Pancreas (tissue), 10 donors: ENCODE data around the gene MOB3B. TPM values are rescaled to one million over a fixed set of nuclear protein-coding genes. Genes with fewer than 3 reads are reported as not detected.

Experiments
- ATAC-seq, 4 donors: fragments of 200-7000 bp; cut with Tn5 transposase; one replicate each; pipeline versions ENCODE4 v1.8.0 to v1.9.1; 2020; ENCODE audit warnings: mild to moderate bottlenecking in 4 of 4, moderate library complexity in 4 of 4
- DNase-seq, 6 donors: peaks; one replicate each; pipeline ENCODE4 v3.0.0-alpha.2; 2020
- FAIRE-seq: peaks from 2 replicates; lab custom pipeline; 2012; peaks lifted over from hg19 to GRCh38; lab: Jason Lieb, UNC
- H3K27ac ChIP-seq, 4 donors: fragments of 200-600 bp; sonication (generic); 1 replicate in 3 of 4; 2 replicates in 1 of 4; pipeline versions ENCODE4 v1.5.0 to v1.8.0; 2020
- H3K27me3 ChIP-seq, 4 donors: fragments of 200-600 bp; one replicate each; pipeline ENCODE4 v1.8.0; 2021
- H3K36me3 ChIP-seq, 3 donors: fragments of 200-600 bp; sonication (generic) in 1 of 3; one replicate each; pipeline versions ENCODE4 v1.5.0 to v1.8.0; 2020 to 2021
- H3K4me1 ChIP-seq, 3 donors: fragments of 200-600 bp; one replicate each; pipeline ENCODE4 v1.8.0; 2021
- H3K4me3 ChIP-seq, 4 donors: fragments of 200-600 bp; sonication (generic) in 2 of 4; one replicate each; pipeline versions ENCODE4 v1.5.0 to v1.8.0; 2020 to 2021
- H3K9me3 ChIP-seq, 4 donors: fragments of 200-600 bp; one replicate each; pipeline ENCODE4 v1.8.0; 2021
- CTCF ChIP-seq, 4 donors: fragments of 200-600 bp; sonication (generic) in 3 of 4; IDR thresholded peaks; one replicate each; pipeline versions ENCODE4 v1.5.0 to v1.8.0; 2021; ENCODE audit warnings: antibody characterized with exemption in 4 of 4
- WGBS, 2 donors: extraction: QIAGEN DNeasy Blood & Tissue Kit; methylation state at CpG; one replicate each; pipeline ENCODE4 v1.1.7; 2013; 5-methylcytosine and 5-hydroxymethylcytosine counted together
- intact Hi-C, 3 donors: fragments of 100-400 bp; cut with DNase I; formaldehyde crosslinking; loops; one replicate each; pipeline versions ENCODE4 v1.11.1 to v1.14.2; 2022
- polyA plus RNA-seq, 2 donors: library from polyadenylated mRNA; stranded (reverse); fragments of 200-250 nt; gene quantifications; one replicate each; pipeline ENCODE4 v1.2.3, GENCODE V29; 2013
- total RNA-seq, 6 donors: library from RNA; stranded (reverse); fragmentation: NEBNext Ultra II Directional in 4 of 6; extraction: Animal tissue kit (Norgen Biotek cat#: 25700) in 4 of 6; gene quantifications; one replicate each; pipeline versions ENCODE4 v1.2.1 to v1.2.4, GENCODE V29; 2021 to 2023
- donor health status: healthy with polysubstance abuse.
- donor health status: DM: no; HTN: no; CAD: no; lungs with moderate emphysema.
- donor health status: DM: no; HTN: no; CAD: no.
- donor health status: control.
- donor health status: control.
- donor health status: Bipolar disorder and iron deficiency.
- donor health status: DM: yes; HTN: yes; CAD: no.
- donor health status: DM: no; HTN: no; CAD: no.
- donor health status: DM: no; HTN: no; CAD: no.
- donor health status: DM: yes; HTN: yes; CAD: no.

The MOB3B gene
- total and polyA plus RNA-seq, 8 donors: 1.4 to 10.5 (median 4.0) TPM

- Histone ChIP-seq H3K9me3 (no peaks in the 10 kb centered on the region), H3K4me3 (no peak overlapping the region), H3K27me3 (no peaks in the 10 kb centered on the region), H3K36me3 (no peaks in the 10 kb centered on the region), H3K27ac (no peak overlapping the region), H3K4me1 (no peaks in the 10 kb centered on the region)
- ATAC-seq (peak in 1 of 4 donors; percentile 66), DNase-seq (no peak), FAIRE-seq (no peak)
- intact Hi-C loops: no loop called here
- TF ChIP-seq CTCF (IDR thresholded peaks at IDR 0.05): no peak
- 70 to 74% methylated on average over 7 of the region's 7 CpGs for WGBS, 2 donors
Observed at GRCh38 chr9:27292659-27293405, 236.8 kb downstream of the MOB3B start.

GRCh38 chr9:27291292-27291691 lies 238.3 kb downstream of the MOB3B start:
- Histone ChIP-seq H3K27ac (no peak overlapping the region), H3K9me3 (no peaks in the 10 kb centered on the region), H3K4me1 (no peaks in the 10 kb centered on the region), H3K27me3 (no peaks in the 10 kb centered on the region), H3K36me3 (no peaks in the 10 kb centered on the region), H3K4me3 (no peak overlapping the region)
- intact Hi-C loops: no loop called here
- FAIRE-seq: no peak
- DNase-seq: no peak
- 78 to 81% methylated on average over 8 of the region's 8 CpGs for WGBS, 2 donors
- ATAC-seq: no peak
- TF ChIP-seq CTCF (IDR thresholded peaks at IDR 0.05): no peak

GRCh38 chr9:27282269-27282668 lies 247.3 kb downstream of the MOB3B start:
- no peak overlapping the region for H3K27ac ChIP-seq
- TF ChIP-seq CTCF (IDR thresholded peaks at IDR 0.05): no peak
- no peaks in the 10 kb centered on the region for H3K9me3 ChIP-seq
- no peaks in the 10 kb centered on the region for H3K4me1 ChIP-seq
- no peaks in the 10 kb centered on the region for H3K36me3 ChIP-seq
- peak in 5 of 6 donors; percentile 5 to 51 (median 26) for DNase-seq
- H3K4me3 ChIP-seq: no peak overlapping the region
- no peak for FAIRE-seq
- no peaks in the 10 kb centered on the region for H3K27me3 ChIP-seq
- WGBS, 2 donors: 44 to 47% methylated on average over 7 of the region's 7 CpGs
- ATAC-seq: peak in 3 of 4 donors; percentile 38 to 65 (median 60)
- intact Hi-C loops: no loop called here

GRCh38 chr9:27280860-27281259 lies 248.8 kb downstream of the MOB3B start:
- H3K4me3 ChIP-seq: no peak overlapping the region
- H3K36me3 ChIP-seq: no peaks in the 10 kb centered on the region
- DNase-seq (no peak), ATAC-seq (peak in 1 of 4 donors; percentile 55), FAIRE-seq (no peak)
- no peaks in the 10 kb centered on the region for H3K9me3 ChIP-seq
- no peak for TF ChIP-seq CTCF (IDR thresholded peaks at IDR 0.05)
- no peak overlapping the region for H3K27ac ChIP-seq
- intact Hi-C loops: no loop called here
- WGBS, 2 donors: 28 to 36% methylated on average over 5 of the region's 5 CpGs
- H3K4me1 ChIP-seq: no peaks in the 10 kb centered on the region
- H3K27me3 ChIP-seq: no peaks in the 10 kb centered on the region

GRCh38 chr9:27280249-27280648 lies 249.4 kb downstream of the MOB3B start:
- ATAC-seq (no peak), FAIRE-seq (no peak), DNase-seq (peak in 1 of 6 donors; percentile 39)
- no peak for TF ChIP-seq CTCF (IDR thresholded peaks at IDR 0.05)
- Histone ChIP-seq H3K36me3 (no peaks in the 10 kb centered on the region), H3K4me1 (no peaks in the 10 kb centered on the region), H3K27ac (no peak overlapping the region), H3K27me3 (no peaks in the 10 kb centered on the region), H3K9me3 (no peaks in the 10 kb centered on the region), H3K4me3 (no peak overlapping the region)
- 80 to 81% methylated on average over 16 of the region's 16 CpGs for WGBS, 2 donors
- intact Hi-C loops: no loop called here
